ENCODE results near the gene ZNF398. TPM values are rescaled to one million over a fixed set of nuclear protein-coding genes. Genes with fewer than 3 reads are reported as not detected.

ZNF398 gene
- total RNA-seq, 2 experiments from 2014 or later: 14.0 to 15.0 TPM

- ChIA-PET CTCF (interaction anchor here (0.5 to 1.4 kb wide), 2 partner anchors 14 to 24 kb away, joined by 3 read pairs; partner anchors contain the start of gene ZNF282), POLR2A (interaction anchor here (1.8 kb wide), 1 partner anchor 15 kb away, joined by 4 read pairs; the partner anchor contains the start of gene ZNF282)
- H3K36me3 Mint-ChIP-seq (ENCODE audit: low read depth): peaks cover 53% of the 10 kb centered on the region
- no peak for ATAC-seq (ENCODE audit: poor library complexity)
- H3K27me3 Mint-ChIP-seq: no peaks in the 10 kb centered on the region
- no peaks in the 10 kb centered on the region for H3K4me1 Mint-ChIP-seq (ENCODE audit: low read depth)
- no peak for DNase-seq
- Histone ChIP-seq H3K27ac (ENCODE audit: low read depth in 1 of 2, low read length in 2 of 2) (no peak overlapping the region), H3K4me3 (ENCODE audit: low read length) (no peak overlapping the region), H3K4me1 (ENCODE audit: insufficient read depth, low read length) (no peaks in the 10 kb centered on the region), H3K36me3 (ENCODE audit: insufficient read depth, low read length) (peaks cover 55% of the 10 kb centered on the region), H3K27me3 (ENCODE audit: control insufficient read depth in 1 of 2, insufficient read depth in 2 of 2, low read length in 2 of 2) (no peaks in the 10 kb centered on the region), H3K9me3 (ENCODE audit: control insufficient read depth in 1 of 2, insufficient read depth in 1 of 2, low read length in 2 of 2) (no peaks in the 10 kb centered on the region)
- H3K27ac Mint-ChIP-seq: peak overlapping the region; percentile 56
- intact Hi-C loops (cut with DNase I, micrococcal nuclease): no loop called here
- H3K9me3 Mint-ChIP-seq: no peaks in the 10 kb centered on the region
- TF ChIP-seq CTCF (IDR thresholded peaks at IDR 0.05): no peak
- no peak overlapping the region for H3K4me3 Mint-ChIP-seq
Measured at GRCh38 chr7:149180722-149181449, 33.6 kb downstream of the ZNF398 start.

- Histone ChIP-seq H3K27me3 (ENCODE audit: control insufficient read depth in 1 of 2, insufficient read depth in 2 of 2, low read length in 2 of 2) (no peaks in the 10 kb centered on the region), H3K9me3 (ENCODE audit: control insufficient read depth in 1 of 2, insufficient read depth in 1 of 2, low read length in 2 of 2) (no peaks in the 10 kb centered on the region), H3K36me3 (ENCODE audit: insufficient read depth, low read length) (peaks cover 51% of the 10 kb centered on the region), H3K27ac (ENCODE audit: low read depth in 1 of 2, low read length in 2 of 2) (no peak overlapping the region), H3K4me1 (ENCODE audit: insufficient read depth, low read length) (no peaks in the 10 kb centered on the region), H3K4me3 (ENCODE audit: low read length) (no peak overlapping the region)
- Mint-ChIP-seq H3K27ac (peak overlapping the region; percentile 56), H3K4me1 (ENCODE audit: low read depth) (no peaks in the 10 kb centered on the region), H3K9me3 (no peaks in the 10 kb centered on the region), H3K36me3 (ENCODE audit: low read depth) (peaks cover 50% of the 10 kb centered on the region), H3K27me3 (no peaks in the 10 kb centered on the region), H3K4me3 (no peak overlapping the region)
- TF ChIP-seq CTCF (IDR thresholded peaks at IDR 0.05): no peak
- POLR2A ChIA-PET: interaction anchor here (1.8 kb wide), 1 partner anchor 14 kb away, joined by 4 read pairs; the partner anchor contains the start of gene ZNF282
- intact Hi-C loops (cut with DNase I, micrococcal nuclease): no loop called here
- no peak for DNase-seq
- ATAC-seq (ENCODE audit: poor library complexity): no peak
- CTCF ChIA-PET: interaction anchor here (0.5 to 1.4 kb wide), 2 partner anchors 14 to 24 kb away, joined by 3 read pairs; partner anchors contain the start of gene ZNF282
Measured at GRCh38 chr7:149181450-149181790, 34.2 kb downstream of the ZNF398 start.

- DNase-seq: no peak
- no peak for ATAC-seq (ENCODE audit: poor library complexity)
- intact Hi-C loops (cut with DNase I, micrococcal nuclease): no loop called here
- Mint-ChIP-seq H3K4me3 (no peak overlapping the region), H3K27ac (no peak overlapping the region), H3K36me3 (ENCODE audit: low read depth) (peaks cover 22% of the 10 kb centered on the region), H3K27me3 (no peaks in the 10 kb centered on the region), H3K4me1 (ENCODE audit: low read depth) (no peaks in the 10 kb centered on the region), H3K9me3 (no peaks in the 10 kb centered on the region)
- POLR2A ChIA-PET: no interaction called here
- TF ChIP-seq CTCF (IDR thresholded peaks at IDR 0.05): no peak
- peaks cover 26% of the 10 kb centered on the region for H3K36me3 ChIP-seq (ENCODE audit: insufficient read depth, low read length)
- no peak overlapping the region for H3K4me3 ChIP-seq (ENCODE audit: low read length)
- H3K4me1 ChIP-seq (ENCODE audit: insufficient read depth, low read length): no peaks in the 10 kb centered on the region
- no peaks in the 10 kb centered on the region for H3K27me3 ChIP-seq (ENCODE audit: control insufficient read depth in 1 of 2, insufficient read depth in 2 of 2, low read length in 2 of 2)
- H3K9me3 ChIP-seq (ENCODE audit: control insufficient read depth in 1 of 2, insufficient read depth in 1 of 2, low read length in 2 of 2): no peaks in the 10 kb centered on the region
- no peak overlapping the region for H3K27ac ChIP-seq (ENCODE audit: low read depth in 1 of 2, low read length in 2 of 2)
- CTCF ChIA-PET: no interaction called here
Measured at GRCh38 chr7:149184274-149184673, 37.0 kb downstream of the ZNF398 start.

Measured in CD4-positive, alpha-beta T cell (primary cell).